K562 (cell line): ENCODE results near the gene CARD9.

Experiments
- CBFB ChIP-seq: sonication (generic); formaldehyde crosslinking; IDR thresholded peaks from 2 replicates; pipeline ENCODE4 v1.4.0; 2020; ENCODE audit warnings: mild to moderate bottlenecking, missing genetic modification reagents
- CBX8 ChIP-seq: fragments of 200-600 bp; sonication (generic); IDR thresholded peaks from 2 replicates; pipeline ENCODE4 v1.6.1; 2012; ENCODE audit warnings: borderline replicate concordance, mixed run types, low read depth, mild to moderate bottlenecking, moderate library complexity, mixed read lengths, low read length, control low read depth, inconsistent platforms; ENCODE audit not compliant: poor library complexity, severe bottlenecking; ENCODE audit errors: extremely low read depth
- CTCF ChIP-seq, 3 experiments: IDR thresholded peaks in 2 of 3; conservative IDR thresholded peaks in 1 of 3; 2 replicates each; pipeline ENCODE4 v1.5.1; 2011 to 2012; ENCODE audit warnings: low read length in 3 of 3, mild to moderate bottlenecking in 3 of 3, control low read depth in 2 of 3, improper control_type of control experiment in 1 of 3, inconsistent platforms in 1 of 3, low read depth in 1 of 3, mixed read lengths in 1 of 3, moderate library complexity in 1 of 3; ENCODE audit not compliant: insufficient read depth in 2 of 3
- RAD21 ChIP-seq, 2 experiments: fragments of 250-450 bp in 1 of 2; fragments of 450-650 bp in 1 of 2; sonication (Bioruptor Pico) in 1 of 2; formaldehyde crosslinking in 1 of 2; IDR thresholded peaks in 1 of 2; conservative IDR thresholded peaks in 1 of 2; 2 replicates each; pipeline versions ENCODE4 v1.4.0 to v1.8.0; 2020 to 2022; ENCODE audit warnings: mild to moderate bottlenecking in 2 of 2, moderate library complexity in 1 of 2
- ZNF197 ChIP-seq: fragments of 200-800 bp; sonication (Bioruptor generic); IDR thresholded peaks from 2 replicates; pipeline ENCODE4 v1.6.1; 2016; ENCODE audit warnings: low read depth, missing genetic modification characterization, missing compliant biosample characterization

- no peak for TF ChIP-seq CBFB (CRISPR knock-in tag)
- no peak for TF ChIP-seq CBX8
- no peak for TF ChIP-seq RAD21 (CRISPR knock-in tag; conservative IDR thresholded peaks at IDR 0.05 in 1 of 2, IDR thresholded peaks at IDR 0.05 in 1 of 2)
- no peak for TF ChIP-seq ZNF197 (CRISPR knock-in tag)
- TF ChIP-seq CTCF (IDR thresholded peaks at IDR 0.05 in 2 of 3, conservative IDR thresholded peaks at IDR 0.05 in 1 of 3; ENCODE audit: insufficient read depth in 2 of 3, low read depth in 1 of 3, low read length in 3 of 3): no peak
Measured at GRCh38 chr9:136381311-136381710, 7.8 kb upstream of the CARD9 start.
